Tibial nerve (tissue), 4 donors: Measurements from ENCODE around the gene MYO5A. TPM values are rescaled to one million over a fixed set of nuclear protein-coding genes. Genes with fewer than 3 reads are reported as not detected.
"Not testable (repeated sequence)": the region's sequence is repeated elsewhere in the genome, so short reads cannot be mapped to it uniquely, and the experiment has no call there.

Experiments used
- DNase-seq, 2 donors: peaks; one replicate each; pipeline ENCODE4 v3.0.0-alpha.2; 2019; ENCODE audit warnings: low spot score in 2 of 2
- H3K27ac ChIP-seq, 4 donors: fragments of 200-600 bp; sonication (generic) in 3 of 4; one replicate each; pipeline ENCODE4 v1.5.1; 2017 to 2019; ENCODE audit warnings: mild to moderate bottlenecking in 1 of 4
- H3K27me3 ChIP-seq, 2 donors: fragments of 200-600 bp; sonication (generic) in 1 of 2; one replicate each; pipeline versions ENCODE4 v1.5.1 to v1.6.0; 2017 to 2019
- H3K36me3 ChIP-seq, 3 donors: fragments of 200-600 bp; sonication (generic); one replicate each; pipeline ENCODE4 v1.5.1; 2018 to 2019
- H3K4me1 ChIP-seq, 4 donors: fragments of 200-600 bp; sonication (generic) in 3 of 4; one replicate each; pipeline ENCODE4 v1.5.1; 2017 to 2019
- H3K4me3 ChIP-seq, 4 donors: fragments of 200-600 bp; sonication (generic) in 3 of 4; one replicate each; pipeline ENCODE4 v1.5.1; 2017 to 2019; ENCODE audit warnings: mild to moderate bottlenecking in 1 of 4, moderate library complexity in 1 of 4
- H3K9me3 ChIP-seq, 4 donors: fragments of 200-600 bp; sonication (generic) in 3 of 4; one replicate each; pipeline ENCODE4 v1.5.1; 2017 to 2019
- EP300 ChIP-seq, 2 donors: sonication (generic); formaldehyde crosslinking; IDR thresholded peaks; one replicate each; pipeline ENCODE4 v1.6.1; 2017; ENCODE audit warnings: antibody characterized with exemption in 2 of 2, mild to moderate bottlenecking in 1 of 2
- POLR2A ChIP-seq, 2 donors: fragments of 450-650 bp; IDR thresholded peaks; one replicate each; pipeline ENCODE4 v1.6.1; 2017; ENCODE audit warnings: antibody characterized with exemption in 2 of 2, mild to moderate bottlenecking in 2 of 2, moderate library complexity in 2 of 2
- WGBS, 2 donors: methylation state at CpG; one replicate each; pipeline ENCODE4 v1.1.5; 2018; 5-methylcytosine and 5-hydroxymethylcytosine counted together
- total RNA-seq, 4 donors: library from RNA; depleted of rRNA; stranded (reverse); fragments of >200 nt; gene quantifications; one replicate each; pipeline ENCODE4 v1.1.0, GENCODE V29; 2016
- TF ChIP-seq, protein P1 (sequence below), 5 experiments: fragments of 200-600 bp in 3 of 5; fragments of 450-650 bp in 2 of 5; sonication (generic) in 3 of 5; IDR thresholded peaks; one replicate each; pipeline ENCODE4 v1.5.1; 2016 to 2019; ENCODE audit warnings: antibody characterized with exemption in 5 of 5, mild to moderate bottlenecking in 3 of 5, moderate library complexity in 2 of 5

The MYO5A gene
- total RNA-seq, 4 donors from 2014 or later = 38.7 to 101 (median 46.9) TPM

DNA sequence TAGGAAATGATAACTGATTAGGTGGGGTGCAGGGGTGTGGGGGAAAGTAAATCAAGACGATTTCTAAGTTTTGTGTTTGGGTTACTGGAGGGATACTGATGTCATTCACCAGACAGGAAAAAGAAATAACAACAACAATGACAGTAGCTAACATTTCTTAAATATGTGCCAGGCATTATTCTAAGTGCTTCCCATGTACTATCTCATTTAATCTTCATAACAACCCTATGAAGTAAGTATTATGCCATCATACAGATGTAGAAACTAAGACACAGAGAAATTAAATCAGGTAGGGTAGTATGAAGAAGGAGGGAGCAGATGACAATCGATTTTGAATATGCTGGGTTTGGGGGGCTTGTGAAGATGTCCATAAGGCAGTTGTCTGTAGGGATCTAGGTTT is 13.3 kb downstream of the MYO5A start:
- 79 to 81% methylated on average over 2 of the region's 2 CpGs for WGBS, 2 donors
- Histone ChIP-seq H3K4me1 (peaks cover 0 to 22% (median 3%) of the 10 kb centered on the region in 4 donors), H3K9me3 (no peaks in the 10 kb centered on the region), H3K27ac (no peak overlapping the region), H3K27me3 (no peaks in the 10 kb centered on the region), H3K36me3 (no peaks in the 10 kb centered on the region), H3K4me3 (no peak overlapping the region)
- DNase-seq = no peak
- TF ChIP-seq, protein P1, sequence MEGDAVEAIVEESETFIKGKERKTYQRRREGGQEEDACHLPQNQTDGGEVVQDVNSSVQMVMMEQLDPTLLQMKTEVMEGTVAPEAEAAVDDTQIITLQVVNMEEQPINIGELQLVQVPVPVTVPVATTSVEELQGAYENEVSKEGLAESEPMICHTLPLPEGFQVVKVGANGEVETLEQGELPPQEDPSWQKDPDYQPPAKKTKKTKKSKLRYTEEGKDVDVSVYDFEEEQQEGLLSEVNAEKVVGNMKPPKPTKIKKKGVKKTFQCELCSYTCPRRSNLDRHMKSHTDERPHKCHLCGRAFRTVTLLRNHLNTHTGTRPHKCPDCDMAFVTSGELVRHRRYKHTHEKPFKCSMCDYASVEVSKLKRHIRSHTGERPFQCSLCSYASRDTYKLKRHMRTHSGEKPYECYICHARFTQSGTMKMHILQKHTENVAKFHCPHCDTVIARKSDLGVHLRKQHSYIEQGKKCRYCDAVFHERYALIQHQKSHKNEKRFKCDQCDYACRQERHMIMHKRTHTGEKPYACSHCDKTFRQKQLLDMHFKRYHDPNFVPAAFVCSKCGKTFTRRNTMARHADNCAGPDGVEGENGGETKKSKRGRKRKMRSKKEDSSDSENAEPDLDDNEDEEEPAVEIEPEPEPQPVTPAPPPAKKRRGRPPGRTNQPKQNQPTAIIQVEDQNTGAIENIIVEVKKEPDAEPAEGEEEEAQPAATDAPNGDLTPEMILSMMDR (IDR thresholded peaks at IDR 0.05) = no peak
- TF ChIP-seq EP300 (IDR thresholded peaks at IDR 0.05) = no peak

DNA sequence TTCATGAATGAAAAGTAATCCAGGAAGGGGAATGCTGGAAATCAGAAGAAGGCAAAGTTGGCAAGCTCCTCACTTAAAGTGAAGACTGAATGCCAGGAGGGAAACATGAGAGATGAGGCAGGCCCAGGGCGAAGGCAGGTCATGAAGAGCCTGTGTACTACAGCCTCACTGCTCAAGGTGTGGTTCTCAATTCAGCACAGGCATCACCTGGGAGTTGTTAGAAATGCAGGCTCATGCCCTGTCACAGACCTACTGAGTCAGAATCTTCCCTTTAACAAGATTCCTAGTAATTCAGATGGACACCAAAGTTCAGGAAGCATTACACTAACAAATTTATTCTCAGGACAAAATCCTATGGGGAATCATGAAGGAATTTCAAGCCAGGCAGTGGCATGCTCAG is 14.2 kb downstream of the MYO5A start:
- TF ChIP-seq EP300 (IDR thresholded peaks at IDR 0.05) = no peak
- TF ChIP-seq, protein P1 (IDR thresholded peaks at IDR 0.05) = no peak
- no peak for TF ChIP-seq POLR2A (IDR thresholded peaks at IDR 0.05)
- H3K9me3 ChIP-seq = no peaks in the 10 kb centered on the region
- 94 to 100% methylated on average over 1 of the region's 1 CpG for WGBS, 2 donors
- H3K27ac ChIP-seq = no peak overlapping the region
- peaks cover 0 to 24% (median 3%) of the 10 kb centered on the region in 4 donors for H3K4me1 ChIP-seq
- no peak for DNase-seq
- no peaks in the 10 kb centered on the region for H3K36me3 ChIP-seq
- H3K27me3 ChIP-seq = no peaks in the 10 kb centered on the region
- no peak overlapping the region for H3K4me3 ChIP-seq

DNA sequence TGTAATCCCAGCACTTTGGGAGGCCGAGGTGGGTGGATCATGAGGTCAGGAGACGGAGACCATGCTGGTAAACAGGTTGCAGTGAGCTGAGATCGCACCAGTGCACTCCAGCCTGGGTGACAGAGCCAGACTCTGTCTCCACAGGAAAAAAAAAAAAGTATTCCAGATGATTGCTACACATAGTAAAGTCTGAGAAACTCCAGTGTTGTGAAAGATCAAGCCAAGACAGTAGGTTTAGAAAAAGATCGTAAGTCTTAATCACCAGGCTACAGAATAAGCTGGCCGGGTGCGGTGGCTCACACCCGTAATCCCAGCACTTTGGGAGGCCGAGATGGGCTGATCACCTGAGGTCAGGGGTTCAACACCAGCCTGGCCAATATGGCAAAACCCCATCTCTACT is 15.8 kb downstream of the MYO5A start:
- H3K27ac ChIP-seq, DNase-seq, H3K36me3 ChIP-seq, H3K27me3 ChIP-seq, H3K4me3 ChIP-seq, H3K9me3 ChIP-seq: not testable (repeated sequence)
- H3K4me1 ChIP-seq = peaks cover 0 to 22% (median 3%) of the 10 kb centered on the region in 4 donors
- WGBS, 2 donors = 89 to 93% methylated on average over 8 of the region's 8 CpGs

DNA sequence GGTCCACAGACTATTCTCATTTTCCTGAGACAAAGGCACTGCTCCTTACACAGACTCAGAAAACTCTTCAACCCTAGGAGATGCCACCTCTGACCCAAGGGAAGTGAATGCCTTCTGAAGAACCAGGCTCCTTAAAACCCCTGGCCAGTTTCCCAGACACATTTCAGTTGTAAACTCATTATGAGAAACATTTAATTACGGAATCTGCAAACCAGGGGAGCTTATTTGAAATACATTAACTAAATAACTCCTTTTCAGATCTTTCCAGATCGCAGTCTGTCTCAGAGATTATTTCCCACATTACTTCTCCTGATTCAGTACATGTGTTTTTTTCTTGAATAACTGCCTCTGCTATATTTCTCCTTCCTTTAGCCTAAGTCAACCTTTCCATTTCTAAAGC is 17.6 kb downstream of the MYO5A start:
- DNase-seq = no peak
- Histone ChIP-seq H3K9me3 (no peaks in the 10 kb centered on the region), H3K4me1 (peaks cover 0 to 29% (median 3%) of the 10 kb centered on the region in 4 donors), H3K27ac (no peak overlapping the region), H3K4me3 (no peak overlapping the region), H3K36me3 (no peaks in the 10 kb centered on the region), H3K27me3 (no peaks in the 10 kb centered on the region)
- TF ChIP-seq EP300 (IDR thresholded peaks at IDR 0.05) = no peak
- TF ChIP-seq POLR2A (IDR thresholded peaks at IDR 0.05) = no peak
- TF ChIP-seq, protein P1 (IDR thresholded peaks at IDR 0.05) = no peak
- WGBS, 2 donors = 70 to 73% methylated on average over 2 of the region's 2 CpGs

DNA sequence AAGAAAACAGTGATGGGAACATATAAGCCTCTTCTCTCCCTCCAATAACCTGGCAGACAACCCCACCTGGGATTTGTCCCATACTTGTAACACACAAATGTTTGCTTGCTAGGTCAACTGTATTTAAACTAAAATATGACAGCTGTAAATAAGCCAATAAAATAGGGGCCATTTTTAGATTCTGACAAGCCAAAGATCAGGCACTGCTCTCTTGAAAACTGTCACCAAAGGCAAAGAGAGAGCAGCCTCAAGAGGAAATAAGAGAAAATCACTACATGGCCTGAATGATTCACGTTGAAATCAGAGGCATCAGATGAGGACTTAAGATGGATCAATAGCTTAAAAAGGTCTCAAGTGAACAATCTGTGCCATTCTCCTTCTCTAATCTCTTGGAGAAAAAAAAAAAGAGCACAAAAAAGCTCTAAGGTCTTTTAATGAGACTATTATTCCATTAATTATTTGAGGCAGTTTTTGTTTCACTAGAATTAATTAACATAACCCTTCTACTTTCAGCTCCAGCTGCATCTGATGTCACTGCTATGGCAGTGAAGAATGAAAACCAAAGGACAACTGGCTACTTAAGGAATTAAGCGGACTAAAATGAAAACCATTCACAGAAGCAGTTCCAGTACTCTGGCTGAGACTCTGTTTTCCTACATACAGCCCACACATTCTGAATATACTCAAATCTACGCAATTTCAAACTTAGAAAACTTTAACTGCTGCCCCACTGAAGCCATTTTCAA is 19.0 kb downstream of the MYO5A start:
- H3K27ac ChIP-seq = no peak overlapping the region
- TF ChIP-seq POLR2A (IDR thresholded peaks at IDR 0.05) (no peak), EP300 (IDR thresholded peaks at IDR 0.05) (no peak)
- TF ChIP-seq, protein P1 (IDR thresholded peaks at IDR 0.05) = no peak
- WGBS, 2 donors = 31 to 43% methylated on average over 3 of the region's 3 CpGs

More for the DNA sequence above, 19.0 kb downstream of the MYO5A start:
- H3K36me3 ChIP-seq = no peaks in the 10 kb centered on the region
- no peaks in the 10 kb centered on the region for H3K27me3 ChIP-seq
- peaks cover 0 to 29% (median 3%) of the 10 kb centered on the region in 4 donors for H3K4me1 ChIP-seq
- no peaks in the 10 kb centered on the region for H3K9me3 ChIP-seq
- DNase-seq = no peak
- H3K4me3 ChIP-seq = no peak overlapping the region
